PC-9 (cell line): ENCODE results near the gene GSTT2. TPM values are rescaled to one million over a fixed set of nuclear protein-coding genes. Genes with fewer than 3 reads are reported as not detected.

Source experiments
- BruUV-seq: library from RNA; stranded (reverse); fragments of 400-500 nt; replicated peaks from 2 replicates; lab custom pipeline; 2021; lab: Mats Ljungman, UMichigan
- CTCF ChIA-PET: fragments of 300-600 bp; sonication (Branson Sonifier 250); formaldehyde crosslinking; loops from one replicate; lab custom pipeline; 2022; ENCODE audit warnings: antibody characterized with exemption; lab: Charles Lee
- POLR2A ChIA-PET: fragments of 300-600 bp; sonication (Branson Sonifier 250); formaldehyde crosslinking; loops from one replicate; lab custom pipeline; 2022; ENCODE audit warnings: antibody characterized with exemption; ENCODE audit not compliant: unreplicated experiment; lab: Charles Lee
- DNase-seq, 2 experiments: peaks; one replicate each; pipeline versions ENCODE4 v3.0.0 to v3.0.0-alpha.2; 2015 to 2022; ENCODE audit warnings: mixed read lengths in 1 of 2
- H2AFZ ChIP-seq: fragments of 200-600 bp; sonication (generic); 2 replicates; pipeline ENCODE4 v1.8.1; 2017; ENCODE audit warnings: antibody characterized with exemption
- H3F3A ChIP-seq: fragments of 200-600 bp; sonication (generic); 2 replicates; pipeline ENCODE4 v1.8.1; 2017; ENCODE audit warnings: antibody characterized with exemption, mild to moderate bottlenecking, low read depth; ENCODE audit not compliant: insufficient read depth
- H3K27ac ChIP-seq: fragments of 200-600 bp; sonication (generic); 2 replicates; pipeline ENCODE4 v1.6.1; 2016; ENCODE audit warnings: mixed run types
- H3K27me3 ChIP-seq: fragments of 200-600 bp; sonication (generic); 2 replicates; pipeline ENCODE4 v1.6.1; 2016; ENCODE audit warnings: low read depth, mixed run types; ENCODE audit not compliant: insufficient read depth
- H3K36me3 ChIP-seq: fragments of 200-600 bp; sonication (generic); 2 replicates; pipeline ENCODE4 v1.6.1; 2016; ENCODE audit warnings: low read depth, mixed run types
- H3K4me1 ChIP-seq: fragments of 200-600 bp; sonication (generic); replicated peaks from 2 replicates; pipeline ENCODE4 v1.6.1; 2016; ENCODE audit warnings: mixed run types; ENCODE audit not compliant: insufficient read depth
- H3K4me2 ChIP-seq: fragments of 200-600 bp; sonication (generic); 2 replicates; pipeline ENCODE4 v1.6.1; 2017; ENCODE audit warnings: mixed run types
- H3K4me3 ChIP-seq: fragments of 200-600 bp; sonication (generic); 2 replicates; pipeline ENCODE4 v1.6.1; 2016; ENCODE audit warnings: mixed run types
- H3K79me2 ChIP-seq: fragments of 200-600 bp; sonication (generic); 2 replicates; pipeline ENCODE4 v1.6.1; 2017; ENCODE audit warnings: low read depth, mixed run types
- H3K9me2 ChIP-seq: fragments of 200-600 bp; sonication (generic); 2 replicates; pipeline ENCODE4 v1.8.1; 2017; ENCODE audit warnings: mild to moderate bottlenecking; ENCODE audit not compliant: insufficient read depth
- H3K9me3 ChIP-seq: fragments of 200-600 bp; sonication (generic); 2 replicates; pipeline ENCODE4 v1.8.1; 2016; ENCODE audit warnings: low read depth; ENCODE audit not compliant: insufficient read depth
- H4K20me1 ChIP-seq: fragments of 200-600 bp; sonication (generic); 2 replicates; pipeline ENCODE4 v1.8.1; 2017; ENCODE audit not compliant: insufficient read depth
- EZH2 ChIP-seq: fragments of 200-600 bp; sonication (generic); IDR thresholded peaks from 2 replicates; pipeline ENCODE4 v1.8.0; 2017; ENCODE audit warnings: antibody characterized with exemption, low read depth
- intact Hi-C: fragments of 100-400 bp; cut with micrococcal nuclease; formaldehyde crosslinking; loops from one replicate; pipeline ENCODE4 v1.10.0; 2022; ENCODE audit not compliant: unreplicated experiment
- total RNA-seq: library from RNA; stranded (reverse); gene quantifications from 2 replicates; pipeline ENCODE4 v1.2.3, GENCODE V29; 2021
- TF ChIP-seq, protein P1 (sequence below): fragments of 200-600 bp; sonication (generic); conservative IDR thresholded peaks from 2 replicates; pipeline ENCODE4 v1.6.1; 2017; ENCODE audit warnings: mixed run types, antibody characterized with exemption, mild to moderate bottlenecking, moderate library complexity

The GSTT2 gene
- total RNA-seq, 1 experiment from 2014 or later, result 0.79 TPM

- H3K4me2 ChIP-seq, result no peak overlapping the region
- CTCF ChIA-PET, result interaction anchor here (0.6 kb wide), 1 partner anchor 12 kb away, joined by 3 read pairs; no protein-coding TSS in a partner anchor
Measured at GRCh38 chr22:24006914-24007214, 26.9 kb downstream of the GSTT2 start.

GRCh38 chr22:24007253-24008021 lies 27.5 kb downstream of the GSTT2 start:
- intact Hi-C loops, result no loop called here
- no peaks in the 10 kb centered on the region for H3K9me3 ChIP-seq
- ChIA-PET POLR2A (no interaction called here), CTCF (interaction anchor here (0.6 kb wide), 1 partner anchor 13 kb away, joined by 3 read pairs; no protein-coding TSS in a partner anchor)
- H3K27ac ChIP-seq, result no peak overlapping the region
- no peaks in the 10 kb centered on the region for H3K27me3 ChIP-seq
- H3K4me2 ChIP-seq, result no peak overlapping the region
- H4K20me1 ChIP-seq, result no peaks in the 10 kb centered on the region
- no peak overlapping the region for H3K4me3 ChIP-seq
- no peaks in the 10 kb centered on the region for H3K36me3 ChIP-seq
- H3K9me2 ChIP-seq, result no peaks in the 10 kb centered on the region
- no TSS peak for BruUV-seq
- TF ChIP-seq, protein P1, sequence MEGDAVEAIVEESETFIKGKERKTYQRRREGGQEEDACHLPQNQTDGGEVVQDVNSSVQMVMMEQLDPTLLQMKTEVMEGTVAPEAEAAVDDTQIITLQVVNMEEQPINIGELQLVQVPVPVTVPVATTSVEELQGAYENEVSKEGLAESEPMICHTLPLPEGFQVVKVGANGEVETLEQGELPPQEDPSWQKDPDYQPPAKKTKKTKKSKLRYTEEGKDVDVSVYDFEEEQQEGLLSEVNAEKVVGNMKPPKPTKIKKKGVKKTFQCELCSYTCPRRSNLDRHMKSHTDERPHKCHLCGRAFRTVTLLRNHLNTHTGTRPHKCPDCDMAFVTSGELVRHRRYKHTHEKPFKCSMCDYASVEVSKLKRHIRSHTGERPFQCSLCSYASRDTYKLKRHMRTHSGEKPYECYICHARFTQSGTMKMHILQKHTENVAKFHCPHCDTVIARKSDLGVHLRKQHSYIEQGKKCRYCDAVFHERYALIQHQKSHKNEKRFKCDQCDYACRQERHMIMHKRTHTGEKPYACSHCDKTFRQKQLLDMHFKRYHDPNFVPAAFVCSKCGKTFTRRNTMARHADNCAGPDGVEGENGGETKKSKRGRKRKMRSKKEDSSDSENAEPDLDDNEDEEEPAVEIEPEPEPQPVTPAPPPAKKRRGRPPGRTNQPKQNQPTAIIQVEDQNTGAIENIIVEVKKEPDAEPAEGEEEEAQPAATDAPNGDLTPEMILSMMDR, result no peak
- TF ChIP-seq EZH2, result no peak
- no peak for DNase-seq
- no peak overlapping the region for H2AFZ ChIP-seq
- H3K4me1 ChIP-seq, result peaks cover 7% of the 10 kb centered on the region
- H3F3A ChIP-seq, result peaks cover 12% of the 10 kb centered on the region; the same call in 1 of the 2 replicates
- peaks cover 11% of the 10 kb centered on the region for H3K79me2 ChIP-seq

More at GRCh38 chr22:24006914-24007214, 26.9 kb downstream of the GSTT2 start:
- no peak for TF ChIP-seq EZH2
- TF ChIP-seq, protein P1, result no peak
- Histone ChIP-seq H2AFZ (no peak overlapping the region), H3K79me2 (peaks cover 6% of the 10 kb centered on the region), H3F3A (peaks cover 12% of the 10 kb centered on the region; the same call in 1 of the 2 replicates), H3K4me3 (no peak overlapping the region), H3K9me3 (no peaks in the 10 kb centered on the region), H3K36me3 (no peaks in the 10 kb centered on the region), H3K4me1 (peaks cover 1% of the 10 kb centered on the region; the same call in 1 of the 2 replicates), H3K9me2 (no peaks in the 10 kb centered on the region), H3K27me3 (no peaks in the 10 kb centered on the region), H3K27ac (no peak overlapping the region), H4K20me1 (no peaks in the 10 kb centered on the region)
- POLR2A ChIA-PET, result no interaction called here
- intact Hi-C loops, result no loop called here
- BruUV-seq, result no TSS peak
- DNase-seq, result no peak

- Histone ChIP-seq H4K20me1 (no peaks in the 10 kb centered on the region), H2AFZ (no peak overlapping the region), H3K9me2 (no peaks in the 10 kb centered on the region), H3K4me2 (no peak overlapping the region), H3K4me3 (no peak overlapping the region), H3K9me3 (no peaks in the 10 kb centered on the region), H3K4me1 (peaks cover 12% of the 10 kb centered on the region), H3K27ac (no peak overlapping the region), H3K36me3 (no peaks in the 10 kb centered on the region), H3F3A (peaks cover 7% of the 10 kb centered on the region; the same call in 1 of the 2 replicates), H3K79me2 (peaks cover 16% of the 10 kb centered on the region), H3K27me3 (no peaks in the 10 kb centered on the region)
- POLR2A ChIA-PET, result interaction anchor here (0.6 kb wide), 1 partner anchor 19 kb away, joined by 3 read pairs; no protein-coding TSS in a partner anchor
- CTCF ChIA-PET, result no interaction called here
- no peak for TF ChIP-seq EZH2
- TF ChIP-seq, protein P1, result no peak
- no TSS peak for BruUV-seq
- DNase-seq, result no peak
- intact Hi-C loops, result no loop called here
Measured at GRCh38 chr22:24008022-24008283, 28.0 kb downstream of the GSTT2 start.
